CD14-positive monocyte (primary cell): ENCODE measurements around the gene CSTPP1. TPM values are rescaled to one million over a fixed set of nuclear protein-coding genes. Genes with fewer than 3 reads are reported as not detected.

ENCODE experiments used
- DNase-seq, 3 donors: peaks; one replicate each; pipeline ENCODE4 v3.0.0-alpha.2; 2011 to 2022
- H2AFZ ChIP-seq: 2 replicates; pipeline ENCODE4 v1.6.0; 2012; ENCODE audit warnings: mild to moderate bottlenecking, low read depth, low read length, inconsistent platforms; ENCODE audit not compliant: insufficient read depth, poor library complexity, severe bottlenecking
- H3K27ac ChIP-seq, 2 donors: 1 replicate in 1 of 2; 2 replicates in 1 of 2; pipeline ENCODE4 v1.5.1; 2012 to 2013; ENCODE audit warnings: low read length in 2 of 2, control low read depth in 1 of 2, inconsistent platforms in 1 of 2, low read depth in 1 of 2, mild to moderate bottlenecking in 1 of 2
- H3K27me3 ChIP-seq, 2 donors: one replicate each; pipeline versions ENCODE4 v1.6.0 to v1.6.1; 2011 to 2013; ENCODE audit warnings: low read length in 2 of 2; ENCODE audit not compliant: control insufficient read depth in 2 of 2, insufficient read depth in 2 of 2
- H3K36me3 ChIP-seq, 2 donors: replicated peaks in 1 of 2; 1 replicate in 1 of 2; 2 replicates in 1 of 2; pipeline versions ENCODE4 v1.5.1 to v1.6.1; 2012 to 2013; ENCODE audit warnings: low read length in 2 of 2, control low read depth in 1 of 2, inconsistent platforms in 1 of 2, mild to moderate bottlenecking in 1 of 2; ENCODE audit not compliant: insufficient read depth in 2 of 2, control insufficient read depth in 1 of 2
- H3K4me1 ChIP-seq, 2 donors: 1 replicate in 1 of 2; 2 replicates in 1 of 2; pipeline versions ENCODE4 v1.5.1 to v1.6.1; 2012 to 2013; ENCODE audit warnings: low read length in 2 of 2, control low read depth in 1 of 2, inconsistent platforms in 1 of 2, mild to moderate bottlenecking in 1 of 2, moderate library complexity in 1 of 2; ENCODE audit not compliant: insufficient read depth in 2 of 2, control insufficient read depth in 1 of 2
- H3K4me2 ChIP-seq: replicated peaks from 2 replicates; pipeline ENCODE3; 2012; ENCODE audit warnings: low read length, moderate library complexity, mild to moderate bottlenecking; ENCODE audit not compliant: poor library complexity, severe bottlenecking; ENCODE audit errors: extremely low read depth
- H3K4me3 ChIP-seq, 3 experiments: fragments of 200-600 bp in 1 of 3; sonication (generic) in 1 of 3; replicated peaks in 1 of 3; 1 replicate in 2 of 3; 2 replicates in 1 of 3; pipeline ENCODE4 v1.5.1; 2011 to 2013; ENCODE audit warnings: low read length in 3 of 3, mild to moderate bottlenecking in 3 of 3, control low read depth in 2 of 3, low read depth in 2 of 3, inconsistent platforms in 1 of 3, moderate library complexity in 1 of 3
- H3K79me2 ChIP-seq: 2 replicates; pipeline ENCODE4 v1.6.0; 2012; ENCODE audit warnings: mild to moderate bottlenecking, control low read depth, inconsistent platforms, low read length, moderate library complexity; ENCODE audit not compliant: insufficient read depth
- H3K9ac ChIP-seq: 2 replicates; pipeline ENCODE4 v1.6.0; 2017; ENCODE audit warnings: low read length, mild to moderate bottlenecking; ENCODE audit not compliant: insufficient read depth, poor library complexity, severe bottlenecking
- H3K9me3 ChIP-seq, 2 donors: replicated peaks in 1 of 2; 1 replicate in 1 of 2; 2 replicates in 1 of 2; pipeline versions ENCODE4 v1.5.1 to v1.6.1; 2012 to 2013; ENCODE audit warnings: low read length in 2 of 2, control low read depth in 1 of 2; ENCODE audit not compliant: control insufficient read depth in 1 of 2, insufficient read depth in 1 of 2
- H4K20me1 ChIP-seq: 2 replicates; pipeline ENCODE4 v1.6.0; 2012; ENCODE audit warnings: mild to moderate bottlenecking, low read length, control low read depth, moderate library complexity; ENCODE audit not compliant: insufficient read depth
- H3K27ac Mint-ChIP-seq, 7 donors: one replicate each; pipeline ENCODE4 v1.8.0; 2020; ENCODE audit warnings: mild to moderate bottlenecking in 7 of 7, mixed read lengths in 7 of 7, moderate library complexity in 6 of 7, inconsistent platforms in 2 of 7
- H3K27me3 Mint-ChIP-seq, 3 donors: one replicate each; pipeline ENCODE4 v1.8.0; 2021 to 2022; ENCODE audit warnings: low read depth in 3 of 3, mild to moderate bottlenecking in 3 of 3, mixed read lengths in 3 of 3, moderate library complexity in 3 of 3, inconsistent platforms in 1 of 3
- H3K36me3 Mint-ChIP-seq, 2 donors: one replicate each; pipeline ENCODE4 v1.8.0; 2020; ENCODE audit warnings: mixed read lengths in 2 of 2, inconsistent platforms in 1 of 2, mild to moderate bottlenecking in 1 of 2
- H3K4me1 Mint-ChIP-seq: one replicate; pipeline ENCODE4 v1.8.0; 2020; ENCODE audit warnings: mild to moderate bottlenecking, mixed read lengths
- H3K4me3 Mint-ChIP-seq, 2 donors: one replicate each; pipeline ENCODE4 v1.8.0; 2020; ENCODE audit warnings: mild to moderate bottlenecking in 2 of 2, mixed read lengths in 2 of 2, moderate library complexity in 1 of 2
- H3K9me3 Mint-ChIP-seq, 7 donors: one replicate each; pipeline ENCODE4 v1.8.0; 2020 to 2022; ENCODE audit warnings: mixed read lengths in 7 of 7, mild to moderate bottlenecking in 6 of 7, moderate library complexity in 6 of 7, inconsistent platforms in 2 of 7
- CTCF ChIP-seq: fragments of 200-600 bp; IDR thresholded peaks from one replicate; pipeline ENCODE4 v1.8.0; 2022; ENCODE audit warnings: antibody characterized with exemption, mild to moderate bottlenecking
- WGBS: methylation state at CpG from one replicate; pipeline ENCODE4 v1.1.5; 2013; ENCODE audit warnings: missing lambda C conversion rate; ENCODE audit not compliant: insufficient coverage; 5-methylcytosine and 5-hydroxymethylcytosine counted together
- intact Hi-C, 2 donors: fragments of 100-400 bp; cut with micrococcal nuclease; formaldehyde crosslinking; loops; one replicate each; pipeline versions ENCODE4 v1.15.0 to v1.15.1; 2023
- polyA plus RNA-seq, 3 donors: library from polyadenylated mRNA; depleted of rRNA in 1 of 3; unstranded in 2 of 3; stranded (reverse) in 1 of 3; fragments of 300-500 nt in 2 of 3; fragments of >200 nt in 1 of 3; fragmentation: Illumina TruSeq in 2 of 3; gene quantifications; 1 replicate in 2 of 3; 2 replicates in 1 of 3; pipeline ENCODE4 v1.2.3, GENCODE V29; 2012 to 2021

Gene CSTPP1
- polyA plus RNA-seq, 3 donors, result 4.5 to 6.5 (median 5.9) TPM

- Mint-ChIP-seq H3K27ac (peak overlapping the region in 1 of 7 donors; percentile 49), H3K27me3 (peaks cover 62 to 71% (median 62%) of the 10 kb centered on the region in 3 donors), H3K4me1 (peaks cover 33% of the 10 kb centered on the region), H3K4me3 (peak overlapping the region; percentile 59 to 88), H3K9me3 (peaks cover 0 to 17% (median 10%) of the 10 kb centered on the region in 7 donors), H3K36me3 (peaks cover 6 to 15% of the 10 kb centered on the region in 2 donors)
- H3K27ac ChIP-seq, result no peak overlapping the region
- peak overlapping the region; percentile 33 for H3K9ac ChIP-seq
- WGBS, result 3% methylated on average over 20 of the region's 22 CpGs
- no peaks in the 10 kb centered on the region for H3K36me3 ChIP-seq
- H3K4me2 ChIP-seq, result peak overlapping the region; percentile 79
- no peak for TF ChIP-seq CTCF
- peaks cover 0 to 16% of the 10 kb centered on the region in 2 donors for H3K9me3 ChIP-seq
- no peaks in the 10 kb centered on the region for H4K20me1 ChIP-seq
- H3K79me2 ChIP-seq, result no peaks in the 10 kb centered on the region
- peaks cover 53 to 67% of the 10 kb centered on the region in 2 donors for H3K27me3 ChIP-seq
- intact Hi-C loops, result no loop called here
- peak overlapping the region in 2 of 3 experiments; percentile 16 to 71 for H3K4me3 ChIP-seq
- H3K4me1 ChIP-seq, result peaks cover 22 to 28% of the 10 kb centered on the region in 2 donors
- peak overlapping the region; percentile 77 for H2AFZ ChIP-seq
- DNase-seq, result no peak
Measured at GRCh38 chr11:46917762-46918082, 18.8 kb upstream of the CSTPP1 start.

GRCh38 chr11:46918083-46918787 lies 18.3 kb upstream of the CSTPP1 start, which contains the start of gene LRP4:
Gene LRP4, minus strand, starts transcription at chr11:46918550. Its CDS starts 171 bp downstream, at chr11:46918379.
- intact Hi-C loops, result no loop called here
- peaks cover 57 to 68% (median 59%) of the 10 kb centered on the region in 3 donors for H3K27me3 Mint-ChIP-seq
- peak within 1 kb of the TSS; percentile 16 to 71 (median 26) for H3K4me3 ChIP-seq
- peak within 1 kb of the TSS; percentile 33 for H3K9ac ChIP-seq
- no peak for DNase-seq
- under 1% methylated on average over 81 of the region's 97 CpGs for whole genome bisulfite sequencing
- H3K4me2 ChIP-seq, result peak within 1 kb of the TSS; percentile 79
- TF ChIP-seq CTCF, result no peak
- peaks cover 0 to 17% (median 10%) of the 10 kb centered on the region in 7 donors for H3K9me3 Mint-ChIP-seq
- peaks cover 0 to 16% of the 10 kb centered on the region in 2 donors for H3K9me3 ChIP-seq
- H3K4me3 Mint-ChIP-seq, result peak within 1 kb of the TSS; percentile 81 to 93
- no peaks in the 10 kb centered on the region for H3K36me3 ChIP-seq
- no peaks in the 10 kb centered on the region for H3K79me2 ChIP-seq
- peaks cover 32% of the 10 kb centered on the region for H3K4me1 Mint-ChIP-seq
- H2AFZ ChIP-seq, result peak within 1 kb of the TSS; percentile 77
- peaks cover 22 to 28% of the 10 kb centered on the region in 2 donors for H3K4me1 ChIP-seq
- peak within 1 kb of the TSS in 2 of 7 donors; percentile 49 to 55 for H3K27ac Mint-ChIP-seq
- H4K20me1 ChIP-seq, result no peaks in the 10 kb centered on the region
- H3K36me3 Mint-ChIP-seq, result peaks cover 6 to 15% of the 10 kb centered on the region in 2 donors
- peaks cover 53 to 62% of the 10 kb centered on the region in 2 donors for H3K27me3 ChIP-seq
- no peak within 1 kb of the TSS for H3K27ac ChIP-seq
